Endothelial cell (in vitro differentiated cells): ENCODE data around the gene FUT6. TPM values are rescaled to one million over a fixed set of nuclear protein-coding genes. Genes with fewer than 3 reads are reported as not detected.

Source experiments
- DNase-seq: peaks from one replicate; pipeline ENCODE4 v3.0.0; 2021; ENCODE audit warnings: low spot score
- H3K27ac Mint-ChIP-seq: one replicate; pipeline ENCODE4 v1.8.0; 2021; ENCODE audit warnings: mixed read lengths, inconsistent platforms; ENCODE audit not compliant: unreplicated experiment
- H3K27me3 Mint-ChIP-seq: one replicate; pipeline ENCODE4 v1.8.0; 2021; ENCODE audit warnings: mild to moderate bottlenecking, moderate library complexity, mixed read lengths, inconsistent platforms; ENCODE audit not compliant: unreplicated experiment
- H3K36me3 Mint-ChIP-seq: one replicate; pipeline ENCODE4 v1.8.0; 2021; ENCODE audit warnings: mild to moderate bottlenecking, low read depth, mixed read lengths, inconsistent platforms; ENCODE audit not compliant: unreplicated experiment
- H3K4me1 Mint-ChIP-seq: one replicate; pipeline ENCODE4 v1.8.0; 2021; ENCODE audit warnings: mild to moderate bottlenecking, mixed read lengths, inconsistent platforms; ENCODE audit not compliant: unreplicated experiment
- H3K4me3 Mint-ChIP-seq: one replicate; pipeline ENCODE4 v1.8.0; 2021; ENCODE audit warnings: mild to moderate bottlenecking, mixed read lengths, inconsistent platforms; ENCODE audit not compliant: unreplicated experiment
- H3K9me3 Mint-ChIP-seq: one replicate; pipeline ENCODE4 v1.8.0; 2021; ENCODE audit warnings: mixed read lengths, inconsistent platforms; ENCODE audit not compliant: unreplicated experiment
- CTCF ChIP-seq: fragments of 200-600 bp; sonication (generic); IDR thresholded peaks from one replicate; pipeline ENCODE4 v1.5.0; 2021; ENCODE audit warnings: antibody characterized with exemption; ENCODE audit not compliant: unreplicated experiment
- total RNA-seq: library from RNA; stranded (reverse); fragmentation: NEBNext Ultra II Directional; extraction: Animal tissue kit (Norgen Biotek cat#: 25700); gene quantifications from one replicate; pipeline ENCODE4 v1.2.1, GENCODE V29; 2021; ENCODE audit not compliant: unreplicated experiment

Gene FUT6
- total RNA-seq, 1 donor from 2014 or later: 0.18 TPM

GRCh38 chr19:5832061-5832460, 7.4 kb downstream of the FUT6 start:
- no peak for DNase-seq
- H3K4me3 Mint-ChIP-seq: no peak overlapping the region
- no peaks in the 10 kb centered on the region for H3K36me3 Mint-ChIP-seq
- peaks cover 8% of the 10 kb centered on the region for H3K27me3 Mint-ChIP-seq
- H3K9me3 Mint-ChIP-seq: no peaks in the 10 kb centered on the region
- no peaks in the 10 kb centered on the region for H3K4me1 Mint-ChIP-seq
- no peak for TF ChIP-seq CTCF
- H3K27ac Mint-ChIP-seq: no peak overlapping the region

GRCh38 chr19:5831159-5831558, 8.3 kb downstream of the FUT6 start:
- DNase-seq: no peak
- no peak for TF ChIP-seq CTCF
- H3K9me3 Mint-ChIP-seq: no peaks in the 10 kb centered on the region
- H3K4me3 Mint-ChIP-seq: no peak overlapping the region
- H3K27ac Mint-ChIP-seq: no peak overlapping the region
- no peaks in the 10 kb centered on the region for H3K4me1 Mint-ChIP-seq
- no peaks in the 10 kb centered on the region for H3K36me3 Mint-ChIP-seq
- H3K27me3 Mint-ChIP-seq: peaks cover 7% of the 10 kb centered on the region

DNA sequence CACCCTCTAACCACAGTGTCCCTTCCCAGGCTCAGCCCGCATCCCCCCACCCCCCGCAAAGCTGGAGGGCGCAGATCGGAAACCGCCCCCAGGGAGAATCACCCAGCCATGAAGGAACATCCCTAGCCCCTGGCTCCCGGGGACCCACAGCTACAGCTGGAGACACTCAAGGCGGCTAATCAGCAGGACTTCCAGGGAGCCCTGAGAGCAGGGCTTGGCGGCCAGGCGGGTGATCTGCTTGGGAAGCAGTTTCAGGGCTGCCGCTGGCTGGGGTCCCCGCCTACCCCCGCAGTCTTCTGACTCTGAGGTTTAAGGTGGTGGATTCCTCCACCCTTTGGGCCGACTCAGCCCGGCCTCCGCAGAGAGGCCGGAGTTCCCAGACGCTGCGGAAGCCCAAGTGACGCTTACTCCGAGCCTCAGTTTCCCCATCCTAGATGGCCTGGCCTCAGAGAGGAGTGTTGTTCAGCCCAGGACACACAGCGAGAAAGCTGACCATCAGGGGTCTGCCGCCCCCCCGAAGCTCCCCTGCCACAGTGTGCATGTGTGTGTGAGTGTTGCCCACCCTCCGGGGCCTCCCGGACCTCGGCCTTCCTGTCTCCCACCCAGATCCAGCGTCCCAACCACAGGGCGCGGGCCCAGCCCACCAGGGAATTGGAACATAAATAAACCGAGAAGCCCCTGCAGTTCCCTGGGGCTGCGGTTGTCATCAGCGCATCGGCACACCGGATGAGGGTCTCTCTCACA, 9.8 kb downstream of the FUT6 start:
- DNase-seq: no peak
- Mint-ChIP-seq H3K27ac (no peak overlapping the region), H3K27me3 (peaks cover 7% of the 10 kb centered on the region), H3K4me3 (peak overlapping the region; percentile 78), H3K36me3 (no peaks in the 10 kb centered on the region), H3K9me3 (no peaks in the 10 kb centered on the region), H3K4me1 (no peaks in the 10 kb centered on the region)
- no peak for TF ChIP-seq CTCF

DNA sequence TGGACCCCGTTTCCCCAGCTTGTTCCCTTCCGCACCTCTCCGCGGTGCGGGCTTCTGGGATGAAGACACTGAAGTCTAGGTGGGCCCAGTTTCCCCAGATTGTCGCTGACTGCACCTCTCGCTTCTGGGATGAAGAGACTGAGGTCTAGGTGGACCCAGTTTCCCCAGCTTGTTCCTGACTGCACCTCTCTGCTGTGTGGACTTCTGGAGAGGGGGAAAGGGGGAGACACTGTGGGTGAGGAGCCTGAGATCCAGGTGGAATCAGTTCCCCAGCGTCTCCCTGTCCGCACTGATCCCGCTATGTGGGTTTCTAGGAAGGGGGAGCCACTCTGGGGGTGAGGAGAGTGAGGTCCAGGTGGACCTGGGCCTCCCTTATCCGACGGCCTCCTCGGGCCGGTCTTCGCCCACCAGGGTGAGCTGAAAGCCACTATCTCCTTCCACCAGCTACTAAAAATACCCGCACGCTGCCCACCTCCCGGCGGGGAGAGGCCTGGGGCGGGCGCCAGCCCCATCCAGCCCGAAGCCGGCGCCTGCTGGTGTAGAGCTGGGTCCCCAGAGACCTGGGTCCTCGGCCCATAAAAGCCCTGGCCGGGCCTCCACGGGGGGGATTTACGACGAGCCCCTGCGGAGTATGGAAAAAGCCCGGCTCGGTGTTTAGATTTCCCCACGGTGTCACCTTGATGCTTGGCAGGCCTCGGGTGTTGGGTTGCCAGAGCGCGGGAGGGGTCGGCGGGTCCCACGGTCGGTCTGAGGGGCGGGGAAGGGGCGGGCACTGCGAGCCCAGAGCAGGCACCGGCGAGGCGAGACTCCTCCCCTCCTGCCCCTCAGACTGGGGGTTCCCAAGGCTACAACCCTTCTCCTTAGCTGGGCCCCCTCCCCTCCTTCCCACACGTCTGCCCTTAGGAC, 10.6 kb downstream of the FUT6 start:
- DNase-seq: no peak
- Mint-ChIP-seq H3K9me3 (no peaks in the 10 kb centered on the region), H3K27me3 (peaks cover 7% of the 10 kb centered on the region), H3K27ac (peak overlapping the region; percentile 84), H3K36me3 (no peaks in the 10 kb centered on the region), H3K4me3 (peak overlapping the region; percentile 90), H3K4me1 (no peaks in the 10 kb centered on the region)
- TF ChIP-seq CTCF: no peak
